ENCODE measurements around the gene MAPK14. TPM values are rescaled to one million over a fixed set of nuclear protein-coding genes. Genes with fewer than 3 reads are reported as not detected.
A peak's percentile ranks its signal among the peaks of the same experiment; 100 is the strongest.

Gene MAPK14
- total and polyA plus RNA-seq, 9 of the 15 experiments (the other 6 are each of a cell fraction or from before 2014, with no cell fraction given) = 8.8 to 62.7 (median 35.5) TPM

- TF ChIP-seq SMC3 (conservative IDR thresholded peaks at IDR 0.05; ENCODE audit: insufficient read depth, low read depth, low read length) = no peak
- TF ChIP-seq MXD1 (CRISPR knock-in tag; IDR thresholded peaks at IDR 0.05; ENCODE audit: borderline replicate concordance, poor library complexity, severe bottlenecking) = no peak
- no peak for TF ChIP-seq E2F5 (CRISPR knock-in tag; IDR thresholded peaks at IDR 0.05)
- peak; percentile 48 for TF ChIP-seq POLR2B (IDR thresholded peaks at IDR 0.05; ENCODE audit: low read depth, partially characterized antibody)
- peak; percentile 96 for TF ChIP-seq FOSL1 (tag; conservative IDR thresholded peaks at IDR 0.05)
- TF ChIP-seq NCOA4 (IDR thresholded peaks at IDR 0.05; ENCODE audit: partially characterized antibody) = no peak
- no peak for TF ChIP-seq LCOR (CRISPR knock-in tag; IDR thresholded peaks at IDR 0.05)
- no peak for TF ChIP-seq ZNF830 (CRISPR knock-in tag; IDR thresholded peaks at IDR 0.05)
- no peak for TF ChIP-seq ZNF408 (CRISPR knock-in tag; IDR thresholded peaks at IDR 0.05; ENCODE audit: low read depth)
- no peak for TF ChIP-seq MED1 (CRISPR knock-in tag; IDR thresholded peaks at IDR 0.05; ENCODE audit: borderline replicate concordance)
- TF ChIP-seq DPF2 (IDR thresholded peaks at IDR 0.05) = peak; percentile 94
- TF ChIP-seq NRF1 (conservative IDR thresholded peaks at IDR 0.05 in 1 of 2, IDR thresholded peaks at IDR 0.05 in 1 of 2) = peak; percentile 49 to 65
- TF ChIP-seq ZNF57 (CRISPR knock-in tag; IDR thresholded peaks at IDR 0.05) = no peak
- peak in 1 of 2 experiments; percentile 44; a peak in 1 of 4 replicates for TF ChIP-seq TBL1XR1 (IDR thresholded peaks at IDR 0.05; ENCODE audit: low read length in 2 of 2)
- TF ChIP-seq ZNF398 (CRISPR knock-in tag; IDR thresholded peaks at IDR 0.05) = no peak
- TF ChIP-seq ARNT (IDR thresholded peaks at IDR 0.05) = 0 out of 4 replicates have a peak, but pooled peaks of 1 of the 2 experiments have one; percentile 13
- peak; percentile 51; the same call in 1 of the 2 replicates for TF ChIP-seq TOE1 (IDR thresholded peaks at IDR 0.05; ENCODE audit: borderline replicate concordance)
- TF ChIP-seq TOE1 (CRISPR knock-in tag; IDR thresholded peaks at IDR 0.05; ENCODE audit: borderline replicate concordance, low read depth) = no peak
- TF ChIP-seq ZNF347 (CRISPR knock-in tag; IDR thresholded peaks at IDR 0.05; ENCODE audit: low read depth) = no peak
- no peak for TF ChIP-seq XRCC5 (IDR thresholded peaks at IDR 0.05; ENCODE audit: low read depth, low read length)
- no peak for TF ChIP-seq ZKSCAN1 (IDR thresholded peaks at IDR 0.05; ENCODE audit: low read depth, low read length)
- TF ChIP-seq ZNF77 (CRISPR knock-in tag; IDR thresholded peaks at IDR 0.05) = no peak
- no peak for TF ChIP-seq TAF7 (tag; IDR thresholded peaks at IDR 0.05)
- no peak for TF ChIP-seq SPI1 (IDR thresholded peaks at IDR 0.05; ENCODE audit: borderline replicate concordance, low read depth, low read length)
- TF ChIP-seq ARHGAP35 (IDR thresholded peaks at IDR 0.05; ENCODE audit: partially characterized antibody) = no peak
- TF ChIP-seq EP300 (IDR thresholded peaks at IDR 0.05; ENCODE audit: low read length) = peak; percentile 76; the same call in 1 of the 2 replicates
- TF ChIP-seq CBX3 (IDR thresholded peaks at IDR 0.05; ENCODE audit: borderline replicate concordance in 1 of 2, low read length in 2 of 2) = peak in 1 of 2 experiments; percentile 63; a peak in 1 of 3 replicates
- 0 out of 2 replicates have a peak, but pooled peaks have one; percentile 8 for TF ChIP-seq CBFA2T2 (conservative IDR thresholded peaks at IDR 0.05)
Observed at GRCh38 chr6:36127462-36128016, 99.9 kb downstream of the MAPK14 start (continued).
